Coronary artery (tissue), 2 donors: ENCODE measurements around the gene CRYGB.
"Not testable (repeated sequence)": the region's sequence is repeated elsewhere in the genome, so short reads cannot be mapped to it uniquely, and the experiment has no call there.

Experiments used
- DNase-seq: peaks from one replicate; pipeline ENCODE4 v3.0.0-alpha.2; 2017; ENCODE audit warnings: low spot score
- H3K27ac ChIP-seq, 2 donors: fragments of 200-600 bp; sonication (generic); one replicate each; pipeline ENCODE4 v1.5.1; 2016 to 2019
- H3K4me3 ChIP-seq: fragments of 200-600 bp; sonication (generic); 2 replicates; pipeline ENCODE4 v1.5.1; 2016; ENCODE audit warnings: mild to moderate bottlenecking, moderate library complexity
- TF ChIP-seq, protein P1 (sequence below): fragments of 200-600 bp; sonication (generic); IDR thresholded peaks from one replicate; pipeline ENCODE4 v1.5.1; 2019; ENCODE audit warnings: antibody characterized with exemption

The CRYGB gene

DNA sequence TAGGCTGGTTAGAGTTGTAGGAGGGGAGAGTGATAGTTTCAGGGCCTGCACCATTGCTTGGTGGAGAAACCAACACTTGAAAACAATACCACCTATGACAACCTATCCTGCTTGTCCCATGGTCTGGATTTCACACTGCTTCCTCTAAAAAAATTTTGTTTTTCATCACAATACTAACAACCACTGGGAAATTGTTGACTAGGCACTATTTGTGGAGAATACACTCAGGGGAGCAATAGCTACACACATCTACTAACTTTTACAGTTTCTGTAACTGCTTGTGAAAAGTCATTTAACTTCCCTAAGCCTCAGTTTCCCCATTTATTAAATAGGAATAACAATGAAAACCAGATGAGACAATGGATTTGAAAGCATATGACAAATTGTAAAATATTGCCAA lies 4.1 kb upstream of the CRYGB start:
- DNase-seq, result no peak
- Histone ChIP-seq H3K27ac (no peak overlapping the region), H3K4me3 (no peak overlapping the region)
- TF ChIP-seq, protein P1, sequence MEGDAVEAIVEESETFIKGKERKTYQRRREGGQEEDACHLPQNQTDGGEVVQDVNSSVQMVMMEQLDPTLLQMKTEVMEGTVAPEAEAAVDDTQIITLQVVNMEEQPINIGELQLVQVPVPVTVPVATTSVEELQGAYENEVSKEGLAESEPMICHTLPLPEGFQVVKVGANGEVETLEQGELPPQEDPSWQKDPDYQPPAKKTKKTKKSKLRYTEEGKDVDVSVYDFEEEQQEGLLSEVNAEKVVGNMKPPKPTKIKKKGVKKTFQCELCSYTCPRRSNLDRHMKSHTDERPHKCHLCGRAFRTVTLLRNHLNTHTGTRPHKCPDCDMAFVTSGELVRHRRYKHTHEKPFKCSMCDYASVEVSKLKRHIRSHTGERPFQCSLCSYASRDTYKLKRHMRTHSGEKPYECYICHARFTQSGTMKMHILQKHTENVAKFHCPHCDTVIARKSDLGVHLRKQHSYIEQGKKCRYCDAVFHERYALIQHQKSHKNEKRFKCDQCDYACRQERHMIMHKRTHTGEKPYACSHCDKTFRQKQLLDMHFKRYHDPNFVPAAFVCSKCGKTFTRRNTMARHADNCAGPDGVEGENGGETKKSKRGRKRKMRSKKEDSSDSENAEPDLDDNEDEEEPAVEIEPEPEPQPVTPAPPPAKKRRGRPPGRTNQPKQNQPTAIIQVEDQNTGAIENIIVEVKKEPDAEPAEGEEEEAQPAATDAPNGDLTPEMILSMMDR, result no peak

DNA sequence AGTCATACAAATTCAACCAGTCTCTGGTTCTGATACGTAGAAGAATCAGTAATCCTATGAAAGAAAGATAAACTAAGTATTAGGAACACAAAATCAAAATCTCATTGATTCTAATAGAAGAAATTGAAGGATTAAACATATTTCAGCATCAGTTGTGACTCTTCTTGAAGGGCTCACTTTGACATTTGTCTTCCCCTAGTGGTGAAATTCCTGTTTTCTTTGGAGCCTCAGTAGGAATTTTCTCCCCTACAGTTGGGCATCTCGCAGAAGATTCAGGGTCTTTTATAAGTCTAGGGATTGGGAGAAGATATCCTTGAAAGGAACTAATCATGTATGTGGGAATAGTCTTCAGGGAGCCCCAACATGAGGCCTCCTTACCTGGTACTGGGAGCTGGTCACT lies 2.8 kb upstream of the CRYGB start:
- Histone ChIP-seq H3K4me3 (no peak overlapping the region), H3K27ac (no peak overlapping the region)
- TF ChIP-seq, protein P1, result no peak
- no peak for DNase-seq

DNA sequence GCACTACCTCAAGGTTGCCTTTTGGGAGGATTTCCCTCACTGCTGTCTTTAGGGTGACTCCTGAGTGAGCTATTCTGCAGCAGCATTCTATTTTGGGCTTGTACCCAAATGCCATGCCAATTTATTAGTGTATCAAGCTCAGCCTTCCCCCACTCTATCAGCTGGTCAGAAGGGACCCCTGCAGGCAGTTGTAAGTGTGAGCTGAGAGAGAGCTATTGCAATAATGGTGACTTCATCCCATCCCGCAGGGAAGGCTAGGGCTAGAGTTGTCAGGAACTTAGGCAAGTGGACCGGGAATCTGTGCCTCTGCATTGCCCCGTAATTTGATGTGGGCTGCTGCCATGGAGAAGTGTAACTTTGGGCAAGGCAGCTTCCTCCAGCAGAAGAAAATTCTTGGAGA lies 1.8 kb upstream of the CRYGB start:
- no peak for DNase-seq
- Histone ChIP-seq H3K27ac (no peak overlapping the region), H3K4me3 (no peak overlapping the region)
- TF ChIP-seq, protein P1, result no peak

DNA sequence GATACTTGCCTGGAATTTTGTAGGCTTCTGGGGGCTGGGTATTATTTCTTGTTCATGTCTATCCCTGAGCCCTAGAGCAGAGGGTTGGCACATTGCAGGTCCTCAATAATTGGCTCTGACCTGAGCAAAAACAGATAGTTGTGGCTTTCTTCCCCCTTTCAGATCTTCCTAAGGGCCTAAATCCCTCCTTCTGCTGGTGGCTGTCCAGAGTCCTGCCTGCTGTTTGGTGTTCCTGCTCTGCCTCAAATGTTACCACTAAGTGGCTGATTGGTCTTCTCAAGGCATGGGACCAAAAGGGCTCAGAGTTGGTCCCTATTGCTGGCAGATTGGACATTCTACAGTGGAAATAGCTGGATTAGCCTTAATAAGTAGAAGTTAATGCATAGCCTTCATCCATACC lies 1.1 kb upstream of the CRYGB start:
- TF ChIP-seq, protein P1, result no peak
- no peak overlapping the region for H3K4me3 ChIP-seq
- DNase-seq, result no peak
- no peak overlapping the region for H3K27ac ChIP-seq

DNA sequence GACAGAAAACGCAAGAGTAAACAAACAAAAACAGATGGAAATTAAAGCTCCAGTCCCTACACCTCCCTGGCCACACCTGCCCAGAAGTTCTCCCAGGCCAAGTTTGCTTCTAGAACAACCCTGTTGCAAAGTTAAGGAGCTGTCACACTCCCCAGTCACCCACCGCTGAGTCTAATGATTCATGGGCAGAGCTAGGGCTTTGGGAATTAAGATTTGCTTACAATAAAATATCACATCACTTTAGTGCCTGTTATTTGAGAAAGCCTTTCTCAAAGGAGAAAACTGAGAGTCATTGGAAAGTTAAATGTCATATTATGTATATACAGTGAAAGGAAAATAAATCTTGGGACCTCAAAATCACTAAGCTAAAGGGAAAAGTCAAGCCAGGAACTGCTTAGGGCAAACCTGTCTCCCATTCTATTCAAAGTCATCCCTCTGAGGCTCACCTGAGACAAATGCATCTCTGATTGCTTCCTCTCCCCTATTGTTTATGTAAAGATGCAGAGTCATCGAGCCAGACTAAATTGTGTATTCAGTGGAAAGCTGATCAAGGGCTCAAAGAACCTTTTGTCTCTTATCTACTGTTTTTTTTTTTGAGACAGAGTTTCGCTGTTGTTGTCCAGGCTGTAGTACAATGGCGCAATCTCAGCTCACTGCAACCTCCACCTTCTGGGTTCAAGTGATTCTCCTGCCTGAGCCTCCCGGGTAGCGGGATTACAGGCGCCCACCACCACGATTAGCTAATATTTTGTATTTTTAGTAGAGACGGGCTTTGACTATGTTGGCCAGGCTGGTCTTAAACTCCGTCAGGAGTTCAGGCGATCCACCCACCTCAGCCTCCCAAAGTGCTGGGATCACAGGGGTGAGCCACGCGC lies 2.8 kb downstream of the CRYGB start:
- Histone ChIP-seq H3K4me3 (no peak overlapping the region), H3K27ac (no peak overlapping the region)
- TF ChIP-seq, protein P1, result no peak
- no peak for DNase-seq

DNA sequence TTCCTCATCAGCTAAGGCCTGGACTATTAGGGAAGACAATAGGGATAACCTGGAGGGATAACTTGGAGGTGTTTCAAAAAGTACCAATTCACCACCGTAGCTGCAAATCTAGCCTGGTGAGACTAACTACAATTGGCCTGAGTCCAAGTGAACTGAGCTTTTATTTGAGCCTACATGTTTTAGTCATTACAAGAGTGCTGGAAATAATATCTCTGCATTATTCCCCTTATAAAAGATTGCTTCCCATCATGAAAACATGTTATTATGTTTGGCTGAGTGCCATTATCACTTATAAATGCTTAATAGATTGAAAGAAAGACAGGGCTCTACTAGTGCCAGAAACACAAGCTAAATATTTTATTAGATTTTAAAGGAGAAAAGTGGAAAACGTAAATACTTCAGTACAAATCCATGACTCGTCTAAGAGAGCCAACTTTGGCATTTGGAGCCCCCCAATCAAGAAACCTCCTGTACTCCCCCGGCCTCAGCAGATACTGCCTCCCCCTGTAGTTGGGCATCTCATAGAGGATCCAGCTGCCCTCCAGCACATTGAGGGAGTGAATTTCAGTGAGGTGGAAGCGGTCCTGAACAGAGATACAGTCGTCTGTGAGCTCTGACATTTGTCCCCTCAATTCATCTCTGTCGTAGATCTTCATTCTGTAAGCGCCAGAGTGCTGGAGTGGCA lies 3.6 kb downstream of the CRYGB start:
- DNase-seq, result no peak
- Histone ChIP-seq H3K4me3 (no peak overlapping the region), H3K27ac (no peak overlapping the region)
- TF ChIP-seq, protein P1, result no peak

DNA sequence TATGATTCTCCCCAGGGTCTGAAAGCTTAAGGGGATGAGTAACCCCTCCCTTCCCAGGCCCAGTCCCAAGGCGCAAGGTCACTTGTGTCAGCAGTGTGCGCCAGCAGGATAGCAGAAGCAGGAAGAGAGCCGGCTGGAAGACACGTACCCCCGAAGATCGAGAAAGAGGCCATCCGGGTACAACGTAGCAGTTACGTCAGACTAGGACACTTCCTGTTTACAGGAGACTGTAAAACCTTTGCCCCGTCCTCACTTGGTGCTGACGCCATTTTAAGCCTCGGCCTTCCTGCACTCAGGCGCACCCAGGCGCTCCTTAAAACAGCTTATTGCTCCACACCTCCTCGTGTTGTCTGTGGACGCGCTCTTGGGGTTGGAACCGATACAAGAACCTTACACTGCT lies 6.5 kb downstream of the CRYGB start:
- DNase-seq, result no peak
- Histone ChIP-seq H3K4me3 (no peak overlapping the region), H3K27ac (no peak overlapping the region)
- TF ChIP-seq, protein P1, result no peak

DNA sequence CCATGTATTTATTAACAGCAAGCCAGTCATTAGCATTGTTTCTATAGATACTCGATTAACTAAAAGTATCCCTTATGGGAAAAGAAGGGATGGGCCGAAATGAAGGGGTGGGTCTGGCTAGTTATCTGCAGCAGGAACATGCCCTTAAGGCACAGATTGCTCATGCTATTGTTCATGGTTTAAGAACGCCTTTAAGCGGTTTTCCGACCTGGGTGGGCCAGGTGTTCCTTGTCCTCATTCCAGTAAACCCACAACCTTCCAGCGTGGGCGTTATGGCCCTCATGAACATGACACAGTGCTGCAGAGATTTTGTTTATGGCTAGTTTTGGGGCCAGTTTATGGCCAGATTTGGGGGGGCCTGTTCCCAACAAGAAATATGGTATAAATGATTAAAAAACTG lies 7.6 kb downstream of the CRYGB start:
- DNase-seq, H3K4me3 ChIP-seq, H3K27ac ChIP-seq: not testable (repeated sequence)
